Epithelial cell of esophagus (primary cell): ENCODE results near the gene CCDC141.

Experiments
- DNase-seq: peaks from one replicate; pipeline ENCODE4 v3.0.0; 2010; ENCODE audit warnings: low read depth
- H3K4me3 ChIP-seq: 2 replicates; pipeline ENCODE4 v1.5.1; 2011; ENCODE audit warnings: mild to moderate bottlenecking, low read length, control low read depth
- CTCF ChIP-seq: IDR thresholded peaks from 2 replicates; pipeline ENCODE4 v1.5.1; 2011; ENCODE audit warnings: low read depth, mild to moderate bottlenecking, low read length, control low read depth, inconsistent platforms; ENCODE audit not compliant: insufficient read depth; ENCODE audit errors: missing control alignments

CCDC141 gene

GRCh38 chr2:178895872-178896271 lies 154.1 kb downstream of the CCDC141 start:
- TF ChIP-seq CTCF, result no peak
- no peak overlapping the region for H3K4me3 ChIP-seq
- no peak for DNase-seq

GRCh38 chr2:178895171-178895570 lies 154.8 kb downstream of the CCDC141 start:
- no peak for DNase-seq
- H3K4me3 ChIP-seq, result no peak overlapping the region
- no peak for TF ChIP-seq CTCF

- H3K4me3 ChIP-seq, result no peak overlapping the region
- no peak for TF ChIP-seq CTCF
- no peak for DNase-seq
These were observed 156.9 kb downstream of the CCDC141 start for GRCh38 chr2:178892751-178893625.

- no peak for DNase-seq
- no peak overlapping the region for H3K4me3 ChIP-seq
- no peak for TF ChIP-seq CTCF
These were observed 157.9 kb downstream of the CCDC141 start for GRCh38 chr2:178891959-178892485.

- peak; percentile 71 for DNase-seq
- peak; percentile 95 for TF ChIP-seq CTCF
- H3K4me3 ChIP-seq, result no peak overlapping the region
These were observed 158.5 kb downstream of the CCDC141 start for GRCh38 chr2:178891265-178891958.

GRCh38 chr2:178886006-178886405 lies 163.9 kb downstream of the CCDC141 start:
- TF ChIP-seq CTCF, result no peak
- H3K4me3 ChIP-seq, result no peak overlapping the region
- DNase-seq, result peak; percentile 29
